GM12873 (cell line): ENCODE measurements around the gene VCAN.

Experiments used
- TF ChIP-seq, protein P1 (sequence below): IDR thresholded peaks from 2 replicates; pipeline ENCODE4 v1.5.1; 2012; ENCODE audit warnings: low read depth, mild to moderate bottlenecking, moderate library complexity, low read length, control low read depth; ENCODE audit not compliant: insufficient read depth; ENCODE audit errors: missing control alignments

VCAN gene

GRCh38 chr5:83628360-83628759 is 156.8 kb downstream of the VCAN start:
- TF ChIP-seq, protein P1, sequence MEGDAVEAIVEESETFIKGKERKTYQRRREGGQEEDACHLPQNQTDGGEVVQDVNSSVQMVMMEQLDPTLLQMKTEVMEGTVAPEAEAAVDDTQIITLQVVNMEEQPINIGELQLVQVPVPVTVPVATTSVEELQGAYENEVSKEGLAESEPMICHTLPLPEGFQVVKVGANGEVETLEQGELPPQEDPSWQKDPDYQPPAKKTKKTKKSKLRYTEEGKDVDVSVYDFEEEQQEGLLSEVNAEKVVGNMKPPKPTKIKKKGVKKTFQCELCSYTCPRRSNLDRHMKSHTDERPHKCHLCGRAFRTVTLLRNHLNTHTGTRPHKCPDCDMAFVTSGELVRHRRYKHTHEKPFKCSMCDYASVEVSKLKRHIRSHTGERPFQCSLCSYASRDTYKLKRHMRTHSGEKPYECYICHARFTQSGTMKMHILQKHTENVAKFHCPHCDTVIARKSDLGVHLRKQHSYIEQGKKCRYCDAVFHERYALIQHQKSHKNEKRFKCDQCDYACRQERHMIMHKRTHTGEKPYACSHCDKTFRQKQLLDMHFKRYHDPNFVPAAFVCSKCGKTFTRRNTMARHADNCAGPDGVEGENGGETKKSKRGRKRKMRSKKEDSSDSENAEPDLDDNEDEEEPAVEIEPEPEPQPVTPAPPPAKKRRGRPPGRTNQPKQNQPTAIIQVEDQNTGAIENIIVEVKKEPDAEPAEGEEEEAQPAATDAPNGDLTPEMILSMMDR, result no peak
